ENCODE results near the gene SLC22A1. TPM values are rescaled to one million over a fixed set of nuclear protein-coding genes. Genes with fewer than 3 reads are reported as not detected.
A peak's percentile ranks its signal among the peaks of the same experiment; 100 is the strongest.

SLC22A1 gene
- total and polyA plus RNA-seq, 2 experiments from 2014 or later: 0.10 to 0.65 TPM

GRCh38 chr6:160177220-160177619, 55.6 kb downstream of the SLC22A1 start:
- Histone ChIP-seq H3K36me3 (ENCODE audit: insufficient read depth) (no peaks in the 10 kb centered on the region), H3F3A (replicated peaks; ENCODE audit: low read depth) (no peaks in the 10 kb centered on the region), H3K79me2 (replicated peaks; ENCODE audit: insufficient read depth) (no peaks in the 10 kb centered on the region), H3K9me2 (ENCODE audit: insufficient read depth) (no peaks in the 10 kb centered on the region; the same call in 1 of the 2 replicates), H2AFZ (no peak overlapping the region), H4K20me1 (replicated peaks; ENCODE audit: insufficient read depth) (no peaks in the 10 kb centered on the region), H3K4me3 (no peak overlapping the region), H3K4me2 (no peak overlapping the region), H3K27ac (ENCODE audit: low read depth) (no peak overlapping the region), H3K4me1 (ENCODE audit: insufficient read depth) (peaks cover 7% of the 10 kb centered on the region), H3K27me3 (ENCODE audit: insufficient read depth) (no peaks in the 10 kb centered on the region)
- H3K27ac Mint-ChIP-seq: no peak overlapping the region
- ATAC-seq: peak; percentile 31; the same call in 1 of the 3 replicates
- TF ChIP-seq ETS1 (IDR thresholded peaks at IDR 0.05) (no peak), ZNF114 (CRISPR knock-in tag; IDR thresholded peaks at IDR 0.05) (no peak), NANOG (IDR thresholded peaks at IDR 0.05; ENCODE audit: borderline replicate concordance) (no peak), EZH2 (IDR thresholded peaks at IDR 0.05; ENCODE audit: low read depth, unreplicated experiment) (no peak), CREB1 (CRISPR knock-in tag; IDR thresholded peaks at IDR 0.05; ENCODE audit: low read depth) (no peak), REST (IDR thresholded peaks at IDR 0.05; ENCODE audit: unreplicated experiment) (no peak), JUNB (IDR thresholded peaks at IDR 0.05; ENCODE audit: unreplicated experiment) (no peak), EZH2phosphoT487 (IDR thresholded peaks at IDR 0.05; ENCODE audit: unreplicated experiment) (no peak), STAT1 (IDR thresholded peaks at IDR 0.05; ENCODE audit: unreplicated experiment) (no peak), ZNF331 (CRISPR knock-in tag; IDR thresholded peaks at IDR 0.05; ENCODE audit: low read depth) (no peak), POLR2AphosphoS5 (IDR thresholded peaks at IDR 0.05; ENCODE audit: low read depth) (no peak), ZNF462 (CRISPR knock-in tag; IDR thresholded peaks at IDR 0.05) (no peak), CTCF (conservative IDR thresholded peaks at IDR 0.05; ENCODE audit: low read depth in 2 of 2) (no peak)
- peaks cover 7% of the 10 kb centered on the region; the same call in 2 of the 3 replicates for H3K4me1 Mint-ChIP-seq
- no peaks in the 10 kb centered on the region for H3K27me3 Mint-ChIP-seq (ENCODE audit: insufficient read depth, low read depth, poor library complexity)
- no peaks in the 10 kb centered on the region for H3K9me3 Mint-ChIP-seq
- DNase-seq (ENCODE audit: low spot score): peak; percentile 47
- H3K36me3 Mint-ChIP-seq (ENCODE audit: low read depth): no peaks in the 10 kb centered on the region
- no peak overlapping the region for H3K4me3 Mint-ChIP-seq

All from GM23338 (cell line).